Left kidney (tissue), 1 donor: ENCODE data around the gene IL1B. TPM values are rescaled to one million over a fixed set of nuclear protein-coding genes. Genes with fewer than 3 reads are reported as not detected.

ENCODE experiments used
- polyA plus RNA-seq: library from polyadenylated mRNA; unstranded; fragments of 120-200 nt; gene quantifications from one replicate; pipeline ENCODE4 v1.2.1, GENCODE V29; 2013; ENCODE audit not compliant: insufficient read length

Gene IL1B
- polyA plus RNA-seq, 1 donor, result 0.65 TPM

Other genes with a start within 250 kb of the IL1B start
- 64.8 TPM for gene SLC20A1, start 190.8 kb downstream of the IL1B start, polyA plus RNA-seq
- 0.83 TPM for gene NT5DC4, start 115.8 kb downstream of the IL1B start, polyA plus RNA-seq
- 20.9 TPM for gene CKAP2L, start 72.2 kb downstream of the IL1B start, polyA plus RNA-seq
- gene IL1A, start 52.3 kb downstream of the IL1B start, polyA plus RNA-seq, result 0.17 TPM
- gene IL37, start 74.4 kb upstream of the IL1B start, polyA plus RNA-seq, result 0.40 TPM
- 0.67 TPM for gene IL36G, start 141.2 kb upstream of the IL1B start, polyA plus RNA-seq
- gene IL36A, start 168.7 kb upstream of the IL1B start, polyA plus RNA-seq, result not detected
- gene IL36B, start 216.1 kb upstream of the IL1B start, polyA plus RNA-seq, result not detected
- gene IL36RN, start 222.4 kb upstream of the IL1B start, polyA plus RNA-seq, result 0.07 TPM
- gene IL1F10, start 231.2 kb upstream of the IL1B start, polyA plus RNA-seq, result not detected